Mesothelial cell of epicardium (in vitro differentiated cells): ENCODE measurements around the gene CEBPZ. TPM values are rescaled to one million over a fixed set of nuclear protein-coding genes. Genes with fewer than 3 reads are reported as not detected.

Experiments used
- DNase-seq, 2 experiments: peaks; one replicate each; pipeline ENCODE4 v3.0.0; 2021; ENCODE audit warnings: low spot score in 2 of 2; ENCODE audit not compliant: unreplicated experiment in 2 of 2
- H3K27ac Mint-ChIP-seq: 2 replicates; pipeline ENCODE4 v1.8.0; 2021; ENCODE audit warnings: mixed read lengths
- H3K27me3 Mint-ChIP-seq: 2 replicates; pipeline ENCODE4 v1.8.0; 2021; ENCODE audit warnings: low read depth, mixed read lengths
- H3K36me3 Mint-ChIP-seq: 2 replicates; pipeline ENCODE4 v1.8.0; 2021; ENCODE audit warnings: mixed read lengths
- H3K4me1 Mint-ChIP-seq: 2 replicates; pipeline ENCODE4 v1.8.0; 2021; ENCODE audit warnings: mixed read lengths
- H3K4me3 Mint-ChIP-seq: 2 replicates; pipeline ENCODE4 v1.8.0; 2021; ENCODE audit warnings: mild to moderate bottlenecking, moderate library complexity, mixed read lengths
- H3K9me3 Mint-ChIP-seq: 2 replicates; pipeline ENCODE4 v1.8.0; 2021; ENCODE audit warnings: mixed read lengths
- CTCF ChIP-seq: fragments of 200-600 bp; sonication (generic); IDR thresholded peaks from one replicate; pipeline ENCODE4 v1.5.0; 2021; ENCODE audit warnings: antibody characterized with exemption; ENCODE audit not compliant: unreplicated experiment
- total RNA-seq: library from RNA; stranded (reverse); gene quantifications from 3 replicates; pipeline ENCODE4 v1.2.1, GENCODE V29; 2021

Gene CEBPZ
- total RNA-seq, 1 donor from 2014 or later, result 41.1 TPM

DNA sequence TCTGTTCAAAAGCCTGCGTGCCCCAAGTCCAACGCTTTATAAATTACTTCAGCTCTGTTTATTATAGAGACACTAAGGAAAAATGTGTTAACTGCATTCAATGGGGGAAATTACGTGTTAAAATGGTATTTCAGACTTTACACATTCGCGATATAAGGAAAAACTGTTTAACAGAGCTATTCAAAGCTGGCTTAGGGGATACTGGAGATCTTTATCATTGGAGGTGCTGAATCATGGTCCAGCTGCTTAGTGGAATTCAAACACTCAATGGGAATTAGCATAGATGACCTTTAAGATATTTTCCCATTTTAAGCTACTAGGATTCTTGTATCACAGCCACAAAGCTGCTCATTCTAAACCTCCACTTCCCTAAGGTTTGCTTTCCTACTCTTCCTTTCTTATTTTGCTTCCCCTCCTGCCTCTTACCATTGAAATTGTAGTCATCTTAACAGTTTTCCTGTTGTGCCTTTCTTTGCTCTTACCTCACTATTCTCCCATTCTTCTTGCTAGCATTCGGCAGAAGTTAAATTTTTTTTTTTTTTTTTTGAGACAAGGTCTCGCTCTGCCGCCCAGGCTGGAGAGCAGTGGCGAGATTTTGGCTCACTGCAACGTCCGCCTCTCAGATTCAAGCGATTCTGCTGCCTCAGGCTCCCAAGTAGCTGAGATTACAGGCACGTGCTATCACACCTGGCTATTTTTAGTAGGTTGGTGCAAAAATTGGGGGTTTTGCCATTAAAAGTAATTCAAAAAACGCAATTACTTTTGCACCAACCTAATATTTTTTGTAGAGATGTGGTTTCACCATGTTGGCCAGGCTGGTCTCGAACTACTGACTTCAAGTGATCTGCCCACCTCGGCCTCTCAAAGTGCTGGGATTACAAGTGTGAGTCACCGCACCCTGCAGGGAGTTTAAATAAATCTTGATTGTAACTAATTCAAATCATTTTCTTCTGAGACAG lies 49.4 kb downstream of the CEBPZ start:
- no peaks in the 10 kb centered on the region for H3K36me3 Mint-ChIP-seq
- no peak overlapping the region for H3K4me3 Mint-ChIP-seq
- H3K27ac Mint-ChIP-seq, result no peak overlapping the region
- H3K27me3 Mint-ChIP-seq, result peaks cover 7% of the 10 kb centered on the region
- peaks cover 4% of the 10 kb centered on the region for H3K4me1 Mint-ChIP-seq
- H3K9me3 Mint-ChIP-seq, result no peaks in the 10 kb centered on the region
- no peak for DNase-seq
- TF ChIP-seq CTCF, result no peak

GRCh38 chr2:37180640-37181039 lies 50.8 kb downstream of the CEBPZ start:
- H3K4me1 Mint-ChIP-seq, result peaks cover 4% of the 10 kb centered on the region
- DNase-seq, result no peak
- H3K9me3 Mint-ChIP-seq, result no peaks in the 10 kb centered on the region
- no peaks in the 10 kb centered on the region for H3K36me3 Mint-ChIP-seq
- no peak overlapping the region for H3K27ac Mint-ChIP-seq
- H3K27me3 Mint-ChIP-seq, result no peaks in the 10 kb centered on the region
- no peak for TF ChIP-seq CTCF
- H3K4me3 Mint-ChIP-seq, result no peak overlapping the region

- H3K9me3 Mint-ChIP-seq, result no peaks in the 10 kb centered on the region
- TF ChIP-seq CTCF, result no peak
- no peak for DNase-seq
- H3K36me3 Mint-ChIP-seq, result no peaks in the 10 kb centered on the region
- H3K27me3 Mint-ChIP-seq, result no peaks in the 10 kb centered on the region
- H3K4me1 Mint-ChIP-seq, result peaks cover 4% of the 10 kb centered on the region
- H3K4me3 Mint-ChIP-seq, result no peak overlapping the region
- H3K27ac Mint-ChIP-seq, result no peak overlapping the region
These were observed 51.3 kb downstream of the CEBPZ start for GRCh38 chr2:37180006-37180639.

DNA sequence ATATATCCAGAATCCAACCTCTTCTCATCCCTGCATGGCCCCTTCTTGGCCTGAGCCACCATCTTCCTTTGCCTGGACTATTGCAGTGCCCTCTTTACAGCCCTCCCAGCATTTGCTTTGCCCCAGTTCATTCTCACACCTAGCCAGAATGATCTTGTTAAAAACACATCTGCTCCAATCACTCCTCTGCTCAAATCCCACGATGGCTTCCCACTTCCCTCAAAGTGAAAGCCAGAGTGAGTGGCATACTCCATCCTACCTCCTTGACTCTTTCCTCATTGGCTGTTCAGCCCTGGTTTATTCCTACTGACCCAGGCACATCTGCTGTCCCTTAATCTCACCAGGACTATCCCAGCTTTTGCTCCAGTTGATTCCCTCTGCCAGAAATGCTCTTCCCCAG lies 57.7 kb downstream of the CEBPZ start:
- no peak overlapping the region for H3K27ac Mint-ChIP-seq
- H3K4me3 Mint-ChIP-seq, result no peak overlapping the region
- H3K36me3 Mint-ChIP-seq, result no peaks in the 10 kb centered on the region
- H3K27me3 Mint-ChIP-seq, result no peaks in the 10 kb centered on the region
- DNase-seq, result no peak
- no peaks in the 10 kb centered on the region for H3K9me3 Mint-ChIP-seq
- H3K4me1 Mint-ChIP-seq, result peaks cover 5% of the 10 kb centered on the region
- no peak for TF ChIP-seq CTCF

DNA sequence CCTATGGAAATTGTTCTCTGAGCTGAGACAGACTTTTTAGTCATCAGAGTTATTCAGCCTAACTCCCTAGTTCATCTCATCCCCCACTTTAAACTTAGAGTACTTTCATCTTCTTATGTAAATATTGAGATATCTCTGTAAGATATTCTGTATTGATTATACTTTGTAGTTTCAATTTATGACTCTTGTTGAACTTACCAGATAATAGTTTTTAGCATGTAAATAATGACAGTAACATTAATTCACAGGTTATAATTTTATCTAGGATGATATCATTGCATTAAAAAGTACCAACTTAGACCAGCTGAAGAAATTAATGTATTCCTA lies 59.8 kb downstream of the CEBPZ start:
- Mint-ChIP-seq H3K27me3 (no peaks in the 10 kb centered on the region), H3K4me1 (peaks cover 5% of the 10 kb centered on the region), H3K9me3 (no peaks in the 10 kb centered on the region), H3K27ac (no peak overlapping the region), H3K4me3 (no peak overlapping the region), H3K36me3 (no peaks in the 10 kb centered on the region)
- no peak for TF ChIP-seq CTCF
- no peak for DNase-seq
